OCI-LY7 (cell line): ENCODE measurements around the gene GNA15. TPM values are rescaled to one million over a fixed set of nuclear protein-coding genes. Genes with fewer than 3 reads are reported as not detected.

ENCODE experiments used
- BruUV-seq: library from RNA; stranded (reverse); fragments of 400-500 nt; replicated peaks from 2 replicates; lab custom pipeline; 2021; lab: Mats Ljungman, UMichigan
- CTCF ChIA-PET: fragments of 300-600 bp; sonication (Branson Sonifier 250); formaldehyde crosslinking; loops from one replicate; lab custom pipeline; 2022; ENCODE audit warnings: antibody characterized with exemption; ENCODE audit not compliant: unreplicated experiment; lab: Charles Lee
- POLR2A ChIA-PET: fragments of 300-600 bp; sonication (Branson Sonifier 250); formaldehyde crosslinking; loops from one replicate; lab custom pipeline; 2022; ENCODE audit warnings: antibody characterized with exemption; lab: Charles Lee
- DNase-seq: peaks from one replicate; pipeline ENCODE4 v3.0.0-alpha.2; 2015; ENCODE audit warnings: low spot score
- H2AFZ ChIP-seq: fragments of 200-600 bp; sonication (generic), shearing (Covaris generic); 2 replicates; pipeline ENCODE4 v1.6.1; 2014; ENCODE audit warnings: mild to moderate bottlenecking, antibody characterized with exemption, low read length, moderate library complexity
- H3K27ac ChIP-seq: fragments of 200-600 bp; sonication (generic); 2 replicates; pipeline ENCODE4 v1.5.1; 2014; ENCODE audit warnings: mixed run types, low read depth, mild to moderate bottlenecking, moderate library complexity, low read length, inconsistent platforms; ENCODE audit not compliant: poor library complexity, severe bottlenecking
- H3K36me3 ChIP-seq: fragments of 200-600 bp; sonication (generic); 2 replicates; pipeline ENCODE4 v1.6.1; 2014; ENCODE audit warnings: mild to moderate bottlenecking, antibody characterized with exemption, low read length, moderate library complexity, mixed read lengths; ENCODE audit not compliant: insufficient read depth
- H3K4me1 ChIP-seq: fragments of 200-600 bp; sonication (generic); 2 replicates; pipeline ENCODE4 v1.5.1; 2014; ENCODE audit warnings: mild to moderate bottlenecking, low read length; ENCODE audit not compliant: insufficient read depth, poor library complexity, severe bottlenecking
- H3K4me2 ChIP-seq: fragments of 200-600 bp; sonication (generic); 2 replicates; pipeline ENCODE4 v1.6.1; 2014; ENCODE audit warnings: mild to moderate bottlenecking, low read length
- H3K4me3 ChIP-seq: fragments of 200-600 bp; sonication (generic); 2 replicates; pipeline ENCODE4 v1.5.1; 2014; ENCODE audit warnings: mild to moderate bottlenecking, low read depth, low read length; ENCODE audit not compliant: poor library complexity, severe bottlenecking
- H3K79me2 ChIP-seq: fragments of 200-600 bp; sonication (generic); 2 replicates; pipeline ENCODE4 v1.6.1; 2016; ENCODE audit warnings: low read depth, mild to moderate bottlenecking, low read length, moderate library complexity, mixed read lengths; ENCODE audit not compliant: insufficient read depth
- H3K9me2 ChIP-seq: fragments of 200-600 bp; sonication (generic); 2 replicates; pipeline ENCODE4 v1.6.1; 2016; ENCODE audit warnings: mild to moderate bottlenecking, low read length, mixed read lengths; ENCODE audit not compliant: insufficient read depth
- H3K9me3 ChIP-seq: fragments of 200-600 bp; sonication (generic); 2 replicates; pipeline ENCODE4 v1.6.1; 2014; ENCODE audit warnings: mild to moderate bottlenecking, mixed run types, low read length, mixed read lengths
- H4K20me1 ChIP-seq: fragments of 200-600 bp; sonication (generic); 2 replicates; pipeline ENCODE4 v1.6.1; 2014; ENCODE audit warnings: mild to moderate bottlenecking, antibody characterized with exemption, low read length, moderate library complexity, mixed read lengths; ENCODE audit not compliant: insufficient read depth
- EZH2phosphoT487 ChIP-seq: fragments of 200-600 bp; sonication (generic); IDR thresholded peaks from 2 replicates; pipeline ENCODE4 v1.6.1; 2018; ENCODE audit warnings: low read depth, borderline replicate concordance, mild to moderate bottlenecking, mixed run types, antibody characterized with exemption, low read length, moderate library complexity, mixed read lengths
- intact Hi-C: fragments of 100-400 bp; cut with micrococcal nuclease; formaldehyde crosslinking; loops from one replicate; pipeline ENCODE4 v1.10.0; 2022; ENCODE audit not compliant: unreplicated experiment
- total RNA-seq, 2 experiments: library from RNA; depleted of rRNA in 1 of 2; stranded (reverse); fragments of >200 nt in 1 of 2; shearing (Covaris generic) in 1 of 2; gene quantifications; 2 replicates each; pipeline ENCODE4 v1.2.3, GENCODE V29; 2014 to 2022
- TF ChIP-seq, protein P1 (sequence below): fragments of 200-600 bp; sonication (generic); conservative IDR thresholded peaks from 2 replicates; pipeline ENCODE4 v1.5.1; 2014; ENCODE audit warnings: mild to moderate bottlenecking, antibody characterized with exemption, low read length, moderate library complexity, mixed read lengths

GNA15 gene
- total RNA-seq, 2 experiments from 2014 or later: not detected

DNA sequence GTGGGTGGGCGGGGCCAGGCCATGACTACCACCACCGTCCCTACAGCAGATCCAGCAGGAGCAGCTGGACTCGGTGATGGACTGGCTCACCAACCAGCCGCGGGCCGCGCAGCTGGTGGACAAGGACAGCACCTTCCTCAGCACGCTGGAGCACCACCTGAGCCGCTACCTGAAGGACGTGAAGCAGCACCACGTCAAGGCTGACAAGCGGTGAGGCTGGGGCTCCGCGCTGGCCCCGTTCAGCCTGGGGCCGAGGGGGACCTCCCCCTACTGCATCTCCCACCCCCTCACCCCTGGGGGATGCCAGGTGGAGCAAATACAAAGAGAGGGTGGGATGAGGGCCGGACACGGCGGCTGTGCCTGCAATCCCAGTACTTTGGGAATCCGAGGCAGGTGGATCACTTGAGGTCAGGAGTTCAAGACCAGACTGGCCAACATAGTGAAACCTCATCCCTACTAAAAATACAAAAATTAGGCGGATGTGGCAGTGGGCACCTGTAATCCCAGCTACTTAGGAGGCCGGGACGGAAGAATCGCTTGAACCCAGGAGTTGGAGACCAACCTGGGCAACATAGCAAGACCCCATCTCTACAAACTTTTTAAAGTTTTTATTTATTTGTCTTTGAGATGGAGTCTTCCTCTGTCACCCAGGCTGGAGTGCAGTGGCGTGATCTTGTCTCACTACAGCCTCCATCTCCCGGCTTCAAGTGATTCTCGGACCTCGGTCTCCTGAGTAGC is 70.6 kb downstream of the GNA15 start:
- H3K4me1 ChIP-seq: no peaks in the 10 kb centered on the region
- H3K79me2 ChIP-seq: no peaks in the 10 kb centered on the region
- POLR2A ChIA-PET: no interaction called here
- no peak for DNase-seq
- H3K36me3 ChIP-seq: peaks cover 57% of the 10 kb centered on the region
- intact Hi-C loops: no loop called here
- TF ChIP-seq, protein P1, sequence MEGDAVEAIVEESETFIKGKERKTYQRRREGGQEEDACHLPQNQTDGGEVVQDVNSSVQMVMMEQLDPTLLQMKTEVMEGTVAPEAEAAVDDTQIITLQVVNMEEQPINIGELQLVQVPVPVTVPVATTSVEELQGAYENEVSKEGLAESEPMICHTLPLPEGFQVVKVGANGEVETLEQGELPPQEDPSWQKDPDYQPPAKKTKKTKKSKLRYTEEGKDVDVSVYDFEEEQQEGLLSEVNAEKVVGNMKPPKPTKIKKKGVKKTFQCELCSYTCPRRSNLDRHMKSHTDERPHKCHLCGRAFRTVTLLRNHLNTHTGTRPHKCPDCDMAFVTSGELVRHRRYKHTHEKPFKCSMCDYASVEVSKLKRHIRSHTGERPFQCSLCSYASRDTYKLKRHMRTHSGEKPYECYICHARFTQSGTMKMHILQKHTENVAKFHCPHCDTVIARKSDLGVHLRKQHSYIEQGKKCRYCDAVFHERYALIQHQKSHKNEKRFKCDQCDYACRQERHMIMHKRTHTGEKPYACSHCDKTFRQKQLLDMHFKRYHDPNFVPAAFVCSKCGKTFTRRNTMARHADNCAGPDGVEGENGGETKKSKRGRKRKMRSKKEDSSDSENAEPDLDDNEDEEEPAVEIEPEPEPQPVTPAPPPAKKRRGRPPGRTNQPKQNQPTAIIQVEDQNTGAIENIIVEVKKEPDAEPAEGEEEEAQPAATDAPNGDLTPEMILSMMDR: no peak
- TF ChIP-seq EZH2phosphoT487: no peak
- H4K20me1 ChIP-seq: no peaks in the 10 kb centered on the region
- no peak overlapping the region for H3K4me3 ChIP-seq
- no peak overlapping the region for H3K4me2 ChIP-seq
- H3K9me3 ChIP-seq: no peaks in the 10 kb centered on the region
- H3K9me2 ChIP-seq: no peaks in the 10 kb centered on the region
- H2AFZ ChIP-seq: no peak overlapping the region
- CTCF ChIA-PET: interaction anchor here (0.5 kb wide), 1 partner anchor 65 kb away, joined by 3 read pairs; no protein-coding TSS in a partner anchor
- no peak overlapping the region for H3K27ac ChIP-seq
- no TSS peak for BruUV-seq

DNA sequence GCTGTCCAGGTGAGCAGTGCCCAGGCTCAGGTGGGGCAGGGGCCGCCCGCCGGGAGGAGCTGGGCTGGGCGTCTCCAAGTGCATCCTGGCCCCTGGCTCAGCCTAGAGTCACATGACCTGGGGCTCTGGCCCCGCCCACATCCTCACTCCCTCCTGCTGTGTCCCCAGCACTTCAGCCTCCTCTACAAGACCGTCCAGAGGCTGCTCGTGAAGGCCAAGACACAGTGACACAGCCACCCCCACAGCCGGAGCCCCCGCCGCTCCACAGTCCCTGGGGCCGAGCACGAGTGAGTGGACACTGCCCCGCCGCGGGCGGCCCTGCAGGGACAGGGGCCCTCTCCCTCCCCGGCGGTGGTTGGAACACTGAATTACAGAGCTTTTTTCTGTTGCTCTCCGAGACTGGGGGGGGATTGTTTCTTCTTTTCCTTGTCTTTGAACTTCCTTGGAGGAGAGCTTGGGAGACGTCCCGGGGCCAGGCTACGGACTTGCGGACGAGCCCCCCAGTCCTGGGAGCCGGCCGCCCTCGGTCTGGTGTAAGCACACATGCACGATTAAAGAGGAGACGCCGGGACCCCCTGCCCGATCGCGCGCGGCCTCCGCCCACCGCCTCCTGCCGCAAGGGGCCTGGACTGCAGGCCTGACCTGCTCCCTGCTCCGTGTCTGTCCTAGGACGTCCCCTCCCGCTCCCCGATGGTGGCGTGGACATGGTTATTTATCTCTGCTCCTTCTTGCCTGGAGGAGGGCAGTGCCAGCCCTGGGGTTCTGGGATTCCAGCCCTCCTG is 71.8 kb downstream of the GNA15 start:
- Histone ChIP-seq H3K9me3 (no peaks in the 10 kb centered on the region), H2AFZ (no peak overlapping the region), H3K4me1 (peaks cover 5% of the 10 kb centered on the region), H3K79me2 (no peaks in the 10 kb centered on the region), H3K36me3 (peaks cover 52% of the 10 kb centered on the region), H4K20me1 (no peaks in the 10 kb centered on the region), H3K4me2 (no peak overlapping the region), H3K9me2 (no peaks in the 10 kb centered on the region), H3K4me3 (no peak overlapping the region), H3K27ac (no peak overlapping the region)
- no peak for DNase-seq
- TF ChIP-seq, protein P1: no peak
- TF ChIP-seq EZH2phosphoT487: no peak
- intact Hi-C loops: no loop called here
- BruUV-seq: TSS peak; percentile 33
- ChIA-PET CTCF (no interaction called here), POLR2A (no interaction called here)
